H1 (cell line): ENCODE results near the gene CHN2. TPM values are rescaled to one million over a fixed set of nuclear protein-coding genes. Genes with fewer than 3 reads are reported as not detected.

Experiments
- ASH2L ChIP-seq: fragments of 200-600, 300-600 bp; sonication (generic); IDR thresholded peaks from one replicate; pipeline ENCODE4 v1.7.1; 2017; ENCODE audit warnings: low read length
- CREB1 ChIP-seq: IDR thresholded peaks from 2 replicates; pipeline ENCODE4 v1.6.1; 2012; ENCODE audit warnings: inconsistent platforms
- HDAC2 ChIP-seq, 2 experiments: fragments of 300-600 bp in 1 of 2; sonication (generic) in 1 of 2; IDR thresholded peaks; 2 replicates each; pipeline ENCODE4 v1.6.1; 2011 to 2012; ENCODE audit warnings: low read depth in 2 of 2, low read length in 2 of 2, mild to moderate bottlenecking in 2 of 2, moderate library complexity in 2 of 2, borderline replicate concordance in 1 of 2, inconsistent platforms in 1 of 2
- KDM4A ChIP-seq: IDR thresholded peaks from one replicate; pipeline ENCODE4 v1.7.1; 2012; ENCODE audit warnings: low read depth, mild to moderate bottlenecking, moderate library complexity, low read length, inconsistent platforms; ENCODE audit not compliant: severe bottlenecking
- KDM5A ChIP-seq: fragments of 200-600 bp; IDR thresholded peaks from 2 replicates; pipeline ENCODE4 v1.7.1; 2012; ENCODE audit warnings: mild to moderate bottlenecking, low read length, inconsistent platforms, mixed read lengths
- SIRT6 ChIP-seq: IDR thresholded peaks from one replicate; pipeline ENCODE4 v1.7.1; 2012; ENCODE audit warnings: low read length, inconsistent platforms
- TAF7 ChIP-seq: optimal IDR thresholded peaks from 2 replicates; pipeline ENCODE3; 2011; ENCODE audit warnings: low read depth, mild to moderate bottlenecking, inconsistent platforms, low read length, moderate library complexity, borderline replicate concordance
- polyA plus RNA-seq, 7 experiments: library from polyadenylated mRNA; depleted of rRNA in 3 of 7; stranded (reverse) in 5 of 7; unstranded in 2 of 7; fragments of >200 nt in 5 of 7; fragments of 200-250 nt in 2 of 7; gene quantifications; 1 replicate in 5 of 7; 2 replicates in 1 of 7; 4 replicates in 1 of 7; pipeline versions ENCODE4 v1.2.1 to v1.2.3, GENCODE V29; 2011 to 2013; ENCODE audit warnings: missing spikeins in 2 of 7, mixed read lengths in 2 of 7
- total RNA-seq: library from RNA; stranded (reverse); fragmentation: NEBNext Ultra II Directional; extraction: Animal tissue kit (Norgen Biotek cat#: 25700); gene quantifications from 2 replicates; pipeline ENCODE4 v1.2.1, GENCODE V29; 2021
- TF ChIP-seq, protein P1 (sequence below): fragments of 300-600 bp; sonication (generic); IDR thresholded peaks from 2 replicates; pipeline ENCODE4 v1.7.1; 2012; ENCODE audit warnings: low read length, moderate library complexity, mild to moderate bottlenecking, inconsistent platforms; ENCODE audit not compliant: insufficient replicate concordance

The CHN2 gene
- total and polyA plus RNA-seq, 2 of the 8 experiments (the other 6 are each of a cell fraction or from before 2014, with no cell fraction given), result 2.9 to 4.8 TPM

DNA sequence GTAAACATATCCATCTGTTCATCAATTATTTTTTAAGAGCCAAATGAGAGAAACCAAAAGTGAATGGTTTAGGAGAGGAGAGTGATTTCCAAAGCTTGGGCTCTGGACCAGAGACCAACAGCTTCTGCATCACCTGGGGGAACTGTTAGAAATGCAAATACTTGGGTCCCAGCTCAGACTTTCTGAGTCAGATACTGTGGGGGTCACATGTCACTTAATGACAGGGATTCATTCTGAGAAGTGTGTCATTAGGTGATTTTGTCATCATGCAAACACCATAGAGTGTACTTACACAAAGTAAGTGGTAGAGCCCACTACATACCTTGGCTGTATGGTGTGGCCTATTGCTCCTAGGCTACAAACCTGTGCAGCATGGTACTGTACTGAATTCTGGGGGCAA lies 240.6 kb downstream of the CHN2 start (continued):
- TF ChIP-seq, protein P1, sequence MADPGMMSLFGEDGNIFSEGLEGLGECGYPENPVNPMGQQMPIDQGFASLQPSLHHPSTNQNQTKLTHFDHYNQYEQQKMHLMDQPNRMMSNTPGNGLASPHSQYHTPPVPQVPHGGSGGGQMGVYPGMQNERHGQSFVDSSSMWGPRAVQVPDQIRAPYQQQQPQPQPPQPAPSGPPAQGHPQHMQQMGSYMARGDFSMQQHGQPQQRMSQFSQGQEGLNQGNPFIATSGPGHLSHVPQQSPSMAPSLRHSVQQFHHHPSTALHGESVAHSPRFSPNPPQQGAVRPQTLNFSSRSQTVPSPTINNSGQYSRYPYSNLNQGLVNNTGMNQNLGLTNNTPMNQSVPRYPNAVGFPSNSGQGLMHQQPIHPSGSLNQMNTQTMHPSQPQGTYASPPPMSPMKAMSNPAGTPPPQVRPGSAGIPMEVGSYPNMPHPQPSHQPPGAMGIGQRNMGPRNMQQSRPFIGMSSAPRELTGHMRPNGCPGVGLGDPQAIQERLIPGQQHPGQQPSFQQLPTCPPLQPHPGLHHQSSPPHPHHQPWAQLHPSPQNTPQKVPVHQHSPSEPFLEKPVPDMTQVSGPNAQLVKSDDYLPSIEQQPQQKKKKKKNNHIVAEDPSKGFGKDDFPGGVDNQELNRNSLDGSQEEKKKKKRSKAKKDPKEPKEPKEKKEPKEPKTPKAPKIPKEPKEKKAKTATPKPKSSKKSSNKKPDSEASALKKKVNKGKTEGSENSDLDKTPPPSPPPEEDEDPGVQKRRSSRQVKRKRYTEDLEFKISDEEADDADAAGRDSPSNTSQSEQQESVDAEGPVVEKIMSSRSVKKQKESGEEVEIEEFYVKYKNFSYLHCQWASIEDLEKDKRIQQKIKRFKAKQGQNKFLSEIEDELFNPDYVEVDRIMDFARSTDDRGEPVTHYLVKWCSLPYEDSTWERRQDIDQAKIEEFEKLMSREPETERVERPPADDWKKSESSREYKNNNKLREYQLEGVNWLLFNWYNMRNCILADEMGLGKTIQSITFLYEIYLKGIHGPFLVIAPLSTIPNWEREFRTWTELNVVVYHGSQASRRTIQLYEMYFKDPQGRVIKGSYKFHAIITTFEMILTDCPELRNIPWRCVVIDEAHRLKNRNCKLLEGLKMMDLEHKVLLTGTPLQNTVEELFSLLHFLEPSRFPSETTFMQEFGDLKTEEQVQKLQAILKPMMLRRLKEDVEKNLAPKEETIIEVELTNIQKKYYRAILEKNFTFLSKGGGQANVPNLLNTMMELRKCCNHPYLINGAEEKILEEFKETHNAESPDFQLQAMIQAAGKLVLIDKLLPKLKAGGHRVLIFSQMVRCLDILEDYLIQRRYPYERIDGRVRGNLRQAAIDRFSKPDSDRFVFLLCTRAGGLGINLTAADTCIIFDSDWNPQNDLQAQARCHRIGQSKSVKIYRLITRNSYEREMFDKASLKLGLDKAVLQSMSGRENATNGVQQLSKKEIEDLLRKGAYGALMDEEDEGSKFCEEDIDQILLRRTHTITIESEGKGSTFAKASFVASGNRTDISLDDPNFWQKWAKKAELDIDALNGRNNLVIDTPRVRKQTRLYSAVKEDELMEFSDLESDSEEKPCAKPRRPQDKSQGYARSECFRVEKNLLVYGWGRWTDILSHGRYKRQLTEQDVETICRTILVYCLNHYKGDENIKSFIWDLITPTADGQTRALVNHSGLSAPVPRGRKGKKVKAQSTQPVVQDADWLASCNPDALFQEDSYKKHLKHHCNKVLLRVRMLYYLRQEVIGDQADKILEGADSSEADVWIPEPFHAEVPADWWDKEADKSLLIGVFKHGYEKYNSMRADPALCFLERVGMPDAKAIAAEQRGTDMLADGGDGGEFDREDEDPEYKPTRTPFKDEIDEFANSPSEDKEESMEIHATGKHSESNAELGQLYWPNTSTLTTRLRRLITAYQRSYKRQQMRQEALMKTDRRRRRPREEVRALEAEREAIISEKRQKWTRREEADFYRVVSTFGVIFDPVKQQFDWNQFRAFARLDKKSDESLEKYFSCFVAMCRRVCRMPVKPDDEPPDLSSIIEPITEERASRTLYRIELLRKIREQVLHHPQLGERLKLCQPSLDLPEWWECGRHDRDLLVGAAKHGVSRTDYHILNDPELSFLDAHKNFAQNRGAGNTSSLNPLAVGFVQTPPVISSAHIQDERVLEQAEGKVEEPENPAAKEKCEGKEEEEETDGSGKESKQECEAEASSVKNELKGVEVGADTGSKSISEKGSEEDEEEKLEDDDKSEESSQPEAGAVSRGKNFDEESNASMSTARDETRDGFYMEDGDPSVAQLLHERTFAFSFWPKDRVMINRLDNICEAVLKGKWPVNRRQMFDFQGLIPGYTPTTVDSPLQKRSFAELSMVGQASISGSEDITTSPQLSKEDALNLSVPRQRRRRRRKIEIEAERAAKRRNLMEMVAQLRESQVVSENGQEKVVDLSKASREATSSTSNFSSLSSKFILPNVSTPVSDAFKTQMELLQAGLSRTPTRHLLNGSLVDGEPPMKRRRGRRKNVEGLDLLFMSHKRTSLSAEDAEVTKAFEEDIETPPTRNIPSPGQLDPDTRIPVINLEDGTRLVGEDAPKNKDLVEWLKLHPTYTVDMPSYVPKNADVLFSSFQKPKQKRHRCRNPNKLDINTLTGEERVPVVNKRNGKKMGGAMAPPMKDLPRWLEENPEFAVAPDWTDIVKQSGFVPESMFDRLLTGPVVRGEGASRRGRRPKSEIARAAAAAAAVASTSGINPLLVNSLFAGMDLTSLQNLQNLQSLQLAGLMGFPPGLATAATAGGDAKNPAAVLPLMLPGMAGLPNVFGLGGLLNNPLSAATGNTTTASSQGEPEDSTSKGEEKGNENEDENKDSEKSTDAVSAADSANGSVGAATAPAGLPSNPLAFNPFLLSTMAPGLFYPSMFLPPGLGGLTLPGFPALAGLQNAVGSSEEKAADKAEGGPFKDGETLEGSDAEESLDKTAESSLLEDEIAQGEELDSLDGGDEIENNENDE, result no peak
- TF ChIP-seq HDAC2 (IDR thresholded peaks at IDR 0.05; ENCODE audit: borderline replicate concordance in 1 of 2, low read depth in 2 of 2, low read length in 2 of 2), result no peak
- no peak for TF ChIP-seq KDM5A
- TF ChIP-seq ASH2L, result no peak
- no peak for TF ChIP-seq TAF7
- no peak for TF ChIP-seq SIRT6
- no peak for TF ChIP-seq CREB1
- no peak for TF ChIP-seq KDM4A
